ENCODE measurements around the gene LAP3. TPM values are rescaled to one million over a fixed set of nuclear protein-coding genes. Genes with fewer than 3 reads are reported as not detected.

LAP3 gene
- total RNA-seq, 2 donors from 2014 or later = 72.5 to 97.7 TPM

GRCh38 chr4:17639136-17639535 is 62.1 kb downstream of the LAP3 start:
- Mint-ChIP-seq H3K36me3 (ENCODE audit: insufficient read depth in 2 of 2) (peaks cover 2% of the 10 kb centered on the region in 2 donors), H3K4me1 (ENCODE audit: low read depth) (no peaks in the 10 kb centered on the region), H3K27me3 (ENCODE audit: low read depth) (no peaks in the 10 kb centered on the region), H3K4me3 (no peak overlapping the region), H3K27ac (no peak overlapping the region), H3K9me3 (no peaks in the 10 kb centered on the region)
- DNase-seq = no peak
- ATAC-seq (replicated peaks in 1 of 2) = no peak

GRCh38 chr4:17642398-17642783 is 65.4 kb downstream of the LAP3 start:
- no peak for ATAC-seq (replicated peaks in 1 of 2)
- peaks cover 2 to 5% of the 10 kb centered on the region in 2 donors for H3K36me3 Mint-ChIP-seq (ENCODE audit: insufficient read depth in 2 of 2)
- H3K9me3 Mint-ChIP-seq = peaks cover 0 to 1% of the 10 kb centered on the region in 2 donors
- no peak overlapping the region for H3K27ac Mint-ChIP-seq
- H3K4me1 Mint-ChIP-seq (ENCODE audit: low read depth) = no peaks in the 10 kb centered on the region
- no peak for DNase-seq
- no peak overlapping the region for H3K4me3 Mint-ChIP-seq
- H3K27me3 Mint-ChIP-seq (ENCODE audit: low read depth) = no peaks in the 10 kb centered on the region

- Mint-ChIP-seq H3K9me3 (peaks cover 0 to 1% of the 10 kb centered on the region in 2 donors), H3K27me3 (ENCODE audit: low read depth) (no peaks in the 10 kb centered on the region), H3K4me3 (no peak overlapping the region), H3K36me3 (ENCODE audit: insufficient read depth in 2 of 2) (peaks cover 2 to 6% of the 10 kb centered on the region in 2 donors), H3K27ac (no peak overlapping the region), H3K4me1 (ENCODE audit: low read depth) (peaks cover 14% of the 10 kb centered on the region)
- DNase-seq (no peak), ATAC-seq (replicated peaks in 1 of 2) (no peak)
Observed at GRCh38 chr4:17646693-17647092, 69.7 kb downstream of the LAP3 start.

GRCh38 chr4:17647176-17647806 is 70.3 kb downstream of the LAP3 start:
- peaks cover 2 to 6% of the 10 kb centered on the region in 2 donors for H3K36me3 Mint-ChIP-seq (ENCODE audit: insufficient read depth in 2 of 2)
- peaks cover 0 to 1% of the 10 kb centered on the region in 2 donors for H3K9me3 Mint-ChIP-seq
- ATAC-seq (replicated peaks in 1 of 2) = no peak
- H3K27ac Mint-ChIP-seq = no peak overlapping the region
- no peak for DNase-seq
- H3K4me3 Mint-ChIP-seq = no peak overlapping the region
- peaks cover 16% of the 10 kb centered on the region for H3K4me1 Mint-ChIP-seq (ENCODE audit: low read depth)
- H3K27me3 Mint-ChIP-seq (ENCODE audit: low read depth) = no peaks in the 10 kb centered on the region

- no peak for DNase-seq
- H3K27me3 Mint-ChIP-seq (ENCODE audit: low read depth) = no peaks in the 10 kb centered on the region
Observed at GRCh38 chr4:17647927-17648326, 70.9 kb downstream of the LAP3 start.

GRCh38 chr4:17650406-17650805 is 73.4 kb downstream of the LAP3 start:
- H3K9me3 Mint-ChIP-seq = no peaks in the 10 kb centered on the region
- H3K4me1 Mint-ChIP-seq (ENCODE audit: low read depth) = peaks cover 16% of the 10 kb centered on the region
- no peaks in the 10 kb centered on the region for H3K27me3 Mint-ChIP-seq (ENCODE audit: low read depth)
- H3K36me3 Mint-ChIP-seq (ENCODE audit: insufficient read depth in 2 of 2) = peaks cover 0 to 2% of the 10 kb centered on the region in 2 donors
- H3K27ac Mint-ChIP-seq = no peak overlapping the region
- ATAC-seq (replicated peaks in 1 of 2) (no peak), DNase-seq (no peak)
- no peak overlapping the region for H3K4me3 Mint-ChIP-seq

More at GRCh38 chr4:17647927-17648326, 70.9 kb downstream of the LAP3 start:
- peaks cover 16% of the 10 kb centered on the region for H3K4me1 Mint-ChIP-seq (ENCODE audit: low read depth)
- H3K9me3 Mint-ChIP-seq = peaks cover 0 to 1% of the 10 kb centered on the region in 2 donors
- H3K4me3 Mint-ChIP-seq = no peak overlapping the region
- no peak overlapping the region for H3K27ac Mint-ChIP-seq
- peaks cover 0 to 4% of the 10 kb centered on the region in 2 donors for H3K36me3 Mint-ChIP-seq (ENCODE audit: insufficient read depth in 2 of 2)
- ATAC-seq (replicated peaks in 1 of 2) = no peak

- H3K9me3 Mint-ChIP-seq = no peaks in the 10 kb centered on the region
- H3K36me3 Mint-ChIP-seq (ENCODE audit: insufficient read depth in 2 of 2) = peaks cover 0 to 1% of the 10 kb centered on the region in 2 donors
- H3K4me3 Mint-ChIP-seq = no peak overlapping the region
- peaks cover 16% of the 10 kb centered on the region for H3K4me1 Mint-ChIP-seq (ENCODE audit: low read depth)
- ATAC-seq (replicated peaks in 1 of 2) (no peak), DNase-seq (no peak)
- H3K27me3 Mint-ChIP-seq (ENCODE audit: low read depth) = no peaks in the 10 kb centered on the region
- no peak overlapping the region for H3K27ac Mint-ChIP-seq
Observed at GRCh38 chr4:17654701-17655100, 77.7 kb downstream of the LAP3 start.

GRCh38 chr4:17657090-17657489 is 80.1 kb downstream of the LAP3 start:
- Mint-ChIP-seq H3K27ac (no peak overlapping the region), H3K4me1 (ENCODE audit: low read depth) (no peaks in the 10 kb centered on the region), H3K4me3 (no peak overlapping the region), H3K9me3 (no peaks in the 10 kb centered on the region), H3K27me3 (ENCODE audit: low read depth) (no peaks in the 10 kb centered on the region), H3K36me3 (ENCODE audit: insufficient read depth in 2 of 2) (no peaks in the 10 kb centered on the region)
- DNase-seq = no peak
- ATAC-seq (replicated peaks in 1 of 2) = no peak

Other genes starting within 250 kb of the LAP3 start
- gene QDPR, start 65.1 kb upstream of the LAP3 start, total RNA-seq = 10 to 100 TPM; 22.4 to 22.6 TPM
- not detected for gene CLRN2, start 62.0 kb upstream of the LAP3 start, total RNA-seq
- 10 to 100 TPM; 38.6 to 44.5 TPM for gene MED28, start 37.4 kb downstream of the LAP3 start, total RNA-seq
- not detected for gene FAM184B, start 204.4 kb downstream of the LAP3 start, total RNA-seq
- gene DCAF16, start 233.6 kb downstream of the LAP3 start, total RNA-seq = 10 to 100 TPM; 50.1 to 50.2 TPM
- gene NCAPG, start 233.8 kb downstream of the LAP3 start, total RNA-seq = 10 to 100 TPM; 79.1 to 87.5 TPM

Measured in activated T-cell treated with anti-CD3 and anti-CD28 coated beads, Interleukin-2, amount 50 U/mL, for 72 hours (primary cell).